ENCODE results near the gene TTLL13. TPM values are rescaled to one million over a fixed set of nuclear protein-coding genes. Genes with fewer than 3 reads are reported as not detected.

The TTLL13 gene
- total and polyA plus RNA-seq, 9 of the 15 experiments (the other 6 are each of a cell fraction or from before 2014, with no cell fraction given): 0.05 to 0.24 (median 0.11) TPM; not detected in 1

DNA sequence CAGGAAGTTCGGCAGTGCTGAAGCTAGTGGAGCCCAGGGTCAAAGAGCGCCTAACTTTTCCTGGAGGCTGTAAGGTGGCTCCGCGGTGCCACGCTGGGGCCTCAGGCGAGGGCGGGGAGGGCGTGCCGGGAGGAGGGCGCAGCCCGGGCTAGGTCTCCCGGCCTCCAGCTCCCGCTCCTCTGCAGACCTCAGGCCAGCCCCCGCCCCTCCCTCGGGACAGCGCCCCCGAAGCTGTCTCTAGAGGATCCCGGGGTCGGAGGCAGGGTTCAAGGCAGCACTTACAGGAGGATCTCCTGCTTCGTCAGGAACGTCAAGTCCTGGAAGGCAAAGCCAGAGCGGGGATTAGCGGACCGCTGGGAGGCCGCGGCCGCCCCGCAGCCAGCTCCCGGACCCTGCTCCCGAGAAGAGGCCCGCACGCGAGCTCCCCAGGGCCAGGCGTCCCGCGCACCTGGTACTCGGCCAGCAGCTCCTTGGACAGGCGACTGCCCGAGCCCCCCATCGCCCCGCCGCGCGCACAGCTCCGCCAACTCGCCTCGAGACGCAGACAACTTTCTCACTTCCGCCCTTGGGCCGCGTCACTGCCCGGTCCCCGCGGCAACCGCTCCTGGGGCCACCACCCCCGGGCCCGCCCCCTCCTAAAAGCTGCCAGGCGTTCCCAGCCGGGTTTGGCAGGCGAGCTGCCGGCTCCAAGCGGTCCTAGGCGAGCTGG is 15.8 kb upstream of the TTLL13 start, which contains the start of gene CIB1 (continued):
- TF ChIP-seq, protein P1, sequence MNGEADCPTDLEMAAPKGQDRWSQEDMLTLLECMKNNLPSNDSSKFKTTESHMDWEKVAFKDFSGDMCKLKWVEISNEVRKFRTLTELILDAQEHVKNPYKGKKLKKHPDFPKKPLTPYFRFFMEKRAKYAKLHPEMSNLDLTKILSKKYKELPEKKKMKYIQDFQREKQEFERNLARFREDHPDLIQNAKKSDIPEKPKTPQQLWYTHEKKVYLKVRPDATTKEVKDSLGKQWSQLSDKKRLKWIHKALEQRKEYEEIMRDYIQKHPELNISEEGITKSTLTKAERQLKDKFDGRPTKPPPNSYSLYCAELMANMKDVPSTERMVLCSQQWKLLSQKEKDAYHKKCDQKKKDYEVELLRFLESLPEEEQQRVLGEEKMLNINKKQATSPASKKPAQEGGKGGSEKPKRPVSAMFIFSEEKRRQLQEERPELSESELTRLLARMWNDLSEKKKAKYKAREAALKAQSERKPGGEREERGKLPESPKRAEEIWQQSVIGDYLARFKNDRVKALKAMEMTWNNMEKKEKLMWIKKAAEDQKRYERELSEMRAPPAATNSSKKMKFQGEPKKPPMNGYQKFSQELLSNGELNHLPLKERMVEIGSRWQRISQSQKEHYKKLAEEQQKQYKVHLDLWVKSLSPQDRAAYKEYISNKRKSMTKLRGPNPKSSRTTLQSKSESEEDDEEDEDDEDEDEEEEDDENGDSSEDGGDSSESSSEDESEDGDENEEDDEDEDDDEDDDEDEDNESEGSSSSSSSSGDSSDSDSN (IDR thresholded peaks at IDR 0.05; ENCODE audit: borderline replicate concordance in 1 of 2, low read depth in 2 of 2, low read length in 2 of 2): peak in 1 of 2 experiments; percentile 30; a peak in 1 of 4 replicates
- TF ChIP-seq FOXK2 (conservative IDR thresholded peaks at IDR 0.05 in 1 of 2, IDR thresholded peaks at IDR 0.05 in 1 of 2; ENCODE audit: low read depth in 2 of 2) (0 out of 4 replicates have a peak, but pooled peaks of 1 of the 2 experiments have one; percentile 24), ILK (tag; IDR thresholded peaks at IDR 0.05; ENCODE audit: borderline replicate concordance, low read depth) (no peak)

DNA sequence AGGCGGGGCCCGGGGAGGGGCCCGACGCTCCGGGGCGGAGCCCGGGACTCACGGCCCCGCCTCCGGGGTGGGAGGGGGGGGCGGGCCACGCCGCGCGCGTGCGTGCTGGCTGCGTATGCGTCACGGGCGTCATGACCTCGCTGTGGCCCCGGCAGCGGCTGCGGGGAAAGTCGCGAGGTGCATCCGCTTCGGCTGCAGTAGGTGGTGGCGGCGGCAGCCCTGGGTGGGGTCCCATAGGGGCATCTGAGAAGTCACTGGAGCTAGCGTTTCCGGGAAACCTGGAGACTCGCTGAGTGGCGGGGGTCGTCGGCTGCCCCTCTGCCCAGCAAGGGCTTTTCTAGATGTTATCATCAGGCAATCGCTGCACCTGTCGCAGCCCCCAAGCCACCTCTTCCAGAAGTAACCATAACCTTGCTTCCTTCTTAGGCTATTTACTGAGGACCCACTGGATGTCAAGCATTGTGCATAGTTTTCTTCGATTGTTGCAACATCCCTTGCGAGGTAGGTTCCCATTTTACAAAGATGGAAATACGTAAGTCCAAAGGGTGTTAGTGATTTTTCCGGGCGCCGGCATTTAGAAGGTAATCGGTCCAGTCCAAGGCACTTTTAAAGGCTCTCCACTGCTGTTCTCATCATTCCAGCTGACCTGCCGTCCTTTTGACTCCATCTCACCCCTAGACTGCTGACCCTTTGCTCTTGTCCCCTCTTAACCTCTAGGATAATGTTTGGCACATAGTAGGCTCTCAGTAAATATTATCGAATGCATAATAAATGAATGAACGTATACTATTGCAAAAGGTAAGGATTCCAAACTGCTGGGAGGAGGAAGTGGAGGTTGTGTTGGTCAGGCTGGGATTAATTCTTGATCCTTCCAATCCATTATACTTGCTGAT is 15.0 kb upstream of the TTLL13 start, which contains the start of gene GDPGP1:
GDPGP1 (plus strand) TSS at position 114 of the 893 bp plus-strand sequence. CDS start 6,700 bp downstream, outside the sequence.
- H3K4me2 ChIP-seq (ENCODE audit: insufficient read depth, low read length): peak within 1 kb of the TSS; percentile 94
- H3K9me1 ChIP-seq (ENCODE audit: control insufficient read depth, insufficient read depth, low read length): no peaks in the 10 kb centered on the region
- peak within 1 kb of the TSS; percentile 79 to 93 for H3K9ac ChIP-seq (ENCODE audit: insufficient read depth in 1 of 2, low read depth in 2 of 2, low read length in 2 of 2)
- DNase-seq (ENCODE audit: extremely low read depth in 1 of 4, low spot score in 3 of 4) (no peak), ATAC-seq (no peak), FAIRE-seq (no peak)
- H3K9me3 ChIP-seq (replicated peaks; ENCODE audit: control insufficient read depth, insufficient read depth, low read depth, low read length): no peaks in the 10 kb centered on the region
- intact Hi-C loops (cut with micrococcal nuclease) (loop anchor here (2.0 to 5.0 kb wide), 2 partner anchors 32 to 53 kb away; no protein-coding TSS in a partner anchor), in situ Hi-C loops (cut with MboI) (loop anchor here (10.0 kb wide), 1 partner anchor 450 kb away; no protein-coding TSS in a partner anchor)
- H3K27me3 ChIP-seq (ENCODE audit: control insufficient read depth in 2 of 2, insufficient read depth in 2 of 2, low read length in 2 of 2): no peaks in the 10 kb centered on the region
- BruUV-seq (replicated peaks): no TSS peak
- H3K4me1 ChIP-seq (replicated peaks in 1 of 2; ENCODE audit: control insufficient read depth in 2 of 2, insufficient read depth in 2 of 2, low read length in 2 of 2): peaks cover 9 to 35% of the 10 kb centered on the region in 2 experiments; a peak in 4 of 5 replicates
- H4K20me1 ChIP-seq (replicated peaks; ENCODE audit: control insufficient read depth, insufficient read depth, low read length): 0 out of 2 replicates have a peak, but pooled peaks cover 4% of the 10 kb centered on the region
- H2AFZ ChIP-seq (ENCODE audit: low read depth, low read length): peak within 1 kb of the TSS; percentile 93
- H3K79me2 ChIP-seq (ENCODE audit: control insufficient read depth, insufficient read depth, low read length): peaks cover 32% of the 10 kb centered on the region
- WGBS (ENCODE audit: insufficient coverage, low coverage, missing lambda C conversion rate): 3% methylated on average over 28 of the region's 49 CpGs
- CTCF ChIA-PET (ENCODE audit: low intra/inter-chr PET ratio): no interaction called here
- POLR2A ChIA-PET: interaction anchor here (0.5 to 2.0 kb wide), 15 partner anchors 10 to 671 kb away, joined by 3 to 15 read pairs (median 4); partner anchors contain the start of genes IDH2, SEMA4B and TTLL13
- H3K36me3 ChIP-seq (ENCODE audit: control insufficient read depth, insufficient read depth, low read length): peaks cover 50% of the 10 kb centered on the region
- peak within 1 kb of the TSS; percentile 83 for H3K27ac ChIP-seq (ENCODE audit: extremely low read depth, low read depth, low read length)
- peak within 1 kb of the TSS; percentile 78 for H3K4me3 ChIP-seq
- TF ChIP-seq, protein P2, sequence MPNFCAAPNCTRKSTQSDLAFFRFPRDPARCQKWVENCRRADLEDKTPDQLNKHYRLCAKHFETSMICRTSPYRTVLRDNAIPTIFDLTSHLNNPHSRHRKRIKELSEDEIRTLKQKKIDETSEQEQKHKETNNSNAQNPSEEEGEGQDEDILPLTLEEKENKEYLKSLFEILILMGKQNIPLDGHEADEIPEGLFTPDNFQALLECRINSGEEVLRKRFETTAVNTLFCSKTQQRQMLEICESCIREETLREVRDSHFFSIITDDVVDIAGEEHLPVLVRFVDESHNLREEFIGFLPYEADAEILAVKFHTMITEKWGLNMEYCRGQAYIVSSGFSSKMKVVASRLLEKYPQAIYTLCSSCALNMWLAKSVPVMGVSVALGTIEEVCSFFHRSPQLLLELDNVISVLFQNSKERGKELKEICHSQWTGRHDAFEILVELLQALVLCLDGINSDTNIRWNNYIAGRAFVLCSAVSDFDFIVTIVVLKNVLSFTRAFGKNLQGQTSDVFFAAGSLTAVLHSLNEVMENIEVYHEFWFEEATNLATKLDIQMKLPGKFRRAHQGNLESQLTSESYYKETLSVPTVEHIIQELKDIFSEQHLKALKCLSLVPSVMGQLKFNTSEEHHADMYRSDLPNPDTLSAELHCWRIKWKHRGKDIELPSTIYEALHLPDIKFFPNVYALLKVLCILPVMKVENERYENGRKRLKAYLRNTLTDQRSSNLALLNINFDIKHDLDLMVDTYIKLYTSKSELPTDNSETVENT (CRISPR knock-in tag; IDR thresholded peaks at IDR 0.05): peak; percentile 34; the same call in 1 of the 2 replicates
- TF ChIP-seq JUN (IDR thresholded peaks at IDR 0.05; ENCODE audit: borderline replicate concordance, low read depth, low read length) (peak; percentile 65; the same call in 1 of the 2 replicates), JUN (CRISPR knock-in tag; IDR thresholded peaks at IDR 0.05; ENCODE audit: borderline replicate concordance) (no peak), BDP1 (IDR thresholded peaks at IDR 0.05; ENCODE audit: insufficient read depth, insufficient read length) (no peak), ERF (CRISPR knock-in tag; IDR thresholded peaks at IDR 0.05) (peak; percentile 42; the same call in 1 of the 2 replicates), NR4A1 (CRISPR knock-in tag; IDR thresholded peaks at IDR 0.05) (peak; percentile 49; the same call in 1 of the 2 replicates), NR4A1 (tag; IDR thresholded peaks at IDR 0.05) (peak; percentile 35; the same call in 1 of the 2 replicates), RB1 (IDR thresholded peaks at IDR 0.05; ENCODE audit: low read depth) (peak; percentile 14; the same call in 1 of the 2 replicates), MCM3 (IDR thresholded peaks at IDR 0.05) (no peak), MTA3 (IDR thresholded peaks at IDR 0.05; ENCODE audit: borderline replicate concordance) (no peak; the same call in 1 of the 2 replicates)

All from K562 (cell line).